Epidermal melanocyte (primary cell): ENCODE measurements around the gene PLEKHS1.
"Not testable (repeated sequence)": the region's sequence is repeated elsewhere in the genome, so short reads cannot be mapped to it uniquely, and the experiment has no call there.

Experiments
- DNase-seq: peaks from one replicate; pipeline ENCODE4 v3.0.0; 2011; ENCODE audit warnings: low spot score; ENCODE audit not compliant: insufficient read length

The PLEKHS1 gene

GRCh38 chr10:113740850-113741249 lies 10.6 kb upstream of the PLEKHS1 start:
- no peak for DNase-seq

GRCh38 chr10:113742466-113742865 lies 9.0 kb upstream of the PLEKHS1 start:
- no peak for DNase-seq

GRCh38 chr10:113743594-113743993 lies 7.9 kb upstream of the PLEKHS1 start:
- no peak for DNase-seq

- no peak for DNase-seq
Measured at GRCh38 chr10:113745374-113745773, 6.1 kb upstream of the PLEKHS1 start.

GRCh38 chr10:113746217-113746957 lies 5.1 kb upstream of the PLEKHS1 start:
- DNase-seq, result no peak

- no peak for DNase-seq
Measured at GRCh38 chr10:113752553-113752952, 1.1 kb downstream of the PLEKHS1 start.

- no peak for DNase-seq
Measured at GRCh38 chr10:113753020-113753692, 1.7 kb downstream of the PLEKHS1 start.

- DNase-seq, result no peak
Measured at GRCh38 chr10:113754125-113754524, 2.6 kb downstream of the PLEKHS1 start.

GRCh38 chr10:113754768-113755167 lies 3.3 kb downstream of the PLEKHS1 start:
- no peak for DNase-seq

- DNase-seq, result no peak
Measured at GRCh38 chr10:113756940-113757543, 5.6 kb downstream of the PLEKHS1 start.

- DNase-seq, result no peak
Measured at GRCh38 chr10:113762083-113762482, 10.6 kb downstream of the PLEKHS1 start.

GRCh38 chr10:113764582-113764981 lies 13.1 kb downstream of the PLEKHS1 start:
- no peak for DNase-seq

- no peak for DNase-seq
Measured at GRCh38 chr10:113765910-113766309, 14.4 kb downstream of the PLEKHS1 start.

GRCh38 chr10:113767222-113767621 lies 15.7 kb downstream of the PLEKHS1 start:
- no peak for DNase-seq

- DNase-seq, result no peak
Measured at GRCh38 chr10:113770346-113770745, 18.9 kb downstream of the PLEKHS1 start.

GRCh38 chr10:113771131-113771530 lies 19.6 kb downstream of the PLEKHS1 start:
- not testable (repeated sequence) for DNase-seq

GRCh38 chr10:113775686-113776294 lies 24.3 kb downstream of the PLEKHS1 start:
- DNase-seq, result no peak

- no peak for DNase-seq
Measured at GRCh38 chr10:113776553-113776952, 25.1 kb downstream of the PLEKHS1 start.

GRCh38 chr10:113780681-113781250 lies 29.3 kb downstream of the PLEKHS1 start:
- no peak for DNase-seq

- DNase-seq, result no peak
Measured at GRCh38 chr10:113782367-113782766, 30.9 kb downstream of the PLEKHS1 start.

- DNase-seq, result no peak
Measured at GRCh38 chr10:113782986-113783704, 31.7 kb downstream of the PLEKHS1 start.
